NCI-H2196 (cell line): ENCODE results near the gene RPN2.

Experiments
- DNase-seq: peaks from one replicate; lab custom pipeline; 2025; ENCODE audit not compliant: unreplicated experiment; lab: John Stamatoyannopoulos, UW

Gene RPN2

DNA sequence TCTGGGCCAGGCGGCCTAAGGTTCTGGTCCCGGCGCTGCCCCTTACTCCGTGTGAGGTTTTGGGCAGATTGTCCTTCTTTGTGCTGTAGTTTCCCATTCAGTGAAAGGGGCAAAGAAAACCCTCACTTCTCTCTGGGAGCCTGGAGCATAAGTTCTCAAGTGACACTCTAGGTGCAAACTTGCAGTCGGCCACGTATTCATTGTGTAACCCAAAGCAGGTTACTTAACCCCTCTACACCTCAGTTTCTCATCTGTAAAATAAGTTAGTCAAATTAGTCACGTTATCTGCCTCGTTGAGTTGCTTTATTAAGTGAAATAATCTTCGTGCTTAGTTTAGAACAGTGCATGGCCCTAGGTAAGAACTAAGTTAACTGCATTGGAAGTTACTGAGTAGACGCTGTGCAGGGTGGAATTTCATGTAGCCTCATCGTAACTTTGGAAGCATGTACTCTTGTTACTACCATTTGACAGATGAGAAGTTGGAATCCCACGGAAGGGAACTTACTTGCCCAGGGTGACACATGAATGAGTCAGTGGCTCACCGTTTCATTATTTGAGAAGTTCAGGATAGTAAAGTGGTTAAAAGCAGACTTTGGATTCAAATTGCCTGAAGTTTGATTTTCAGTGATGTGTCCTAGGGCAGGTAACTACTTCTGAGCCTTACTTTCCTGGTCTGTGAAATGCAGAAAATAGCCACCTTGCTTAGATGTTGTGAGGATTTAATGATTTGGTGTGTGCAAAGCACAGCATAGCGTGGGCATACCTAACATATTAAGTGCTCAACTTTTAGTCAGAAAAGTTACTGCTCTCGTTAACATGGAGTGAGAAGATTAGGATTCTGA lies 774 bp downstream of the RPN2 start:
- DNase-seq, result no peak

DNA sequence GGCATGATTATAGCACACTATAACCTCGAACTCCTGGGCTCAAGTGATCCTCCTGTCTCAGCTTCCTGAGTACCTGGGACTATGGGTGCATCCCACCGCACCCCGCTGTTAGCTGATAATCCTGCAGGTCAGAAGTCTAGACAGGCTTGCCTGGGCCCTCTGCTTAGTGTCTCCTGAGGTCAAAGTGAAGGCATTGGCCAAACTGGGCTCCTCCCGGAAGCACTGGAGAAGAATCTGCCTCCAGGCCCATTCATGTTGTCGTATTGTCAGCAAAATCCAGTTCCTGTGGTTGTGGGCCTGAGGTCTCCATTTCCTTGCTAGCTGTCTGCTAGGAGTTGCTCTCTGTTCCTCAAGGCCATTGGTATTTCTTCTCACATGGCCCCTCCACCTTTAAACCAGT lies 6.6 kb downstream of the RPN2 start:
- no peak for DNase-seq

- no peak for DNase-seq
Measured at GRCh38 chr20:37188787-37189186, 9.7 kb downstream of the RPN2 start.

DNA sequence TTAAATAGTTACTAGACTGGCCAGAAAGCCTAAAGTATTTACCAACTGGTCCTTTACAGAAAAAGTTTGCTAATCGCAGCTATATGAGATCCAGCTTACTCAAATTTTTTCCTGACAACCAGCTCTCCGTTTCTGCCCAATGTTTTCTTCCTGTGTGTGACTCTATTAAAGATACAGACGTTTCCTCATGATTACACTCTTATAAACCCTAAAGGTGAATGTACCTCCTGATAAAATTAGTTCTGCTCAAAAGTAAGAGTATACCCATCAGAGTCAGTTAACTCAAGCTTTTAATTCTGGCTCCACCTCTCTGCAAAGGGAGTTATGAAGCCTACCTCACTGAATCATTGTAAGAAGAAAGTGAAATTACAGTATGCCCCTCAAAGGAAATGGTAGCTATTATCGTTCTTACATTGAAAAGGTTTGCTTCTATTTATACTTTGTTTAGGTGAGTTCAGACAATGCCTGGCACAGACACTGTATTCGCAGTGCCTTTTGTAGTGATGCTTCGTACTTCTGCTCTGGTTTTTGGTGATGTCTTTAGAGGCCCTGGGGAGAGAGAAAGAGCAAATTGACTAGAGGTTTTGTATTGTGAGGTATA lies 10.4 kb downstream of the RPN2 start:
- no peak for DNase-seq

DNA sequence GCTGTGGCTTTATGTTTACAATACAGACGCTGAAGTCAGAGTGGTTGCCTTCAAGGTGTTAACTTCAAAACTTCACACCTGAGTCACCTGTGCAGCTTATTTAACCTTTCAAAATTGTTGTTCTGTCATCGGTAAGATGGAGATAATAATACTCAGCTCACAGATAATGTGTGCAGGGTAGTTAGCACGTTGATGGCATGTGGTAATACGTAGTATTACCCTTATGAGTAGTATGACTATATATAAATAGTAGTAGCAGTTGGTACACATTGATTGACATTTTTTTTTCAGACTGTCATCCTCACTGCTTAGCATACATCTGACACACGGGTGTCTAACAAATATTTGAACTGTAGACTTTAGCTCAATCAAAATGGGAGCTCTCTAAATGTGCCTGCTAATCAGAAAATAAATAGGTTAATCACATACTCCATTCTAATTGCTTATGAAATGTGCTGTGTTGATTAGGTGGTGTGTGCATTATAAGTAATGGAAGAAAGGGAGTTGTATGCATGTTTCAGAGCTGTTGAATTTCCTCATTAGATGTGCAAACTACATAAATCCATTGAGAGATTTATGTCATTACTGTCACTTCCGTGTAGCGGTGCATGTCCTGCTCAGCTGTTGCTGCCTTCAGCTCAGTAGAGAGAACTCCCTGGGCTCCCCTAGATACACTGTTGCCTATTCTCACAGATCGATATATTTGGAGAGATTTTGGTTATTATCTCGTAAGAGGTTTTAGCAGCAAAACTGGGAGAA lies 11.4 kb downstream of the RPN2 start:
- no peak for DNase-seq

GRCh38 chr20:37192137-37192854 lies 13.2 kb downstream of the RPN2 start:
- peak; percentile 81 for DNase-seq

- no peak for DNase-seq
Measured at GRCh38 chr20:37193226-37193625, 14.1 kb downstream of the RPN2 start.

DNA sequence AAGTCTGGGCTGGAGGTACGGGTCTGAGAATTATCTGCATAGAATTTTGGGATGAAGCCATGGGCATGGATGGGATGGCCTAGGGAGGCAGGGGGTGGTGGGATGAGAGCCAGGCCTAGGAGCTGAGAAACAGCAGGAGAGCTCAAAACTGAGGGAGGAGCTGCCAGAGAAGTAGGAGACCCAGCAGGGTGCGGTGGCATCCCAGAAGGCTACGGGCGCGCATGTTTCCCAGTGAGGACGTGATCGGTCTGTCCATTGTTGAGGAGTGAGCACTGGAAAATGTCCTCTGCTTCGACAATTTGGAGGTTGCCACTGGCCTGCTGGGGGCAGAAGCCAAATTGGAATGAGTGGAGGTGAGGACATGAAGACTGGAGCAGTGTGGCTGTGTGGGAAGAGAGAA lies 14.7 kb downstream of the RPN2 start:
- DNase-seq, result no peak

DNA sequence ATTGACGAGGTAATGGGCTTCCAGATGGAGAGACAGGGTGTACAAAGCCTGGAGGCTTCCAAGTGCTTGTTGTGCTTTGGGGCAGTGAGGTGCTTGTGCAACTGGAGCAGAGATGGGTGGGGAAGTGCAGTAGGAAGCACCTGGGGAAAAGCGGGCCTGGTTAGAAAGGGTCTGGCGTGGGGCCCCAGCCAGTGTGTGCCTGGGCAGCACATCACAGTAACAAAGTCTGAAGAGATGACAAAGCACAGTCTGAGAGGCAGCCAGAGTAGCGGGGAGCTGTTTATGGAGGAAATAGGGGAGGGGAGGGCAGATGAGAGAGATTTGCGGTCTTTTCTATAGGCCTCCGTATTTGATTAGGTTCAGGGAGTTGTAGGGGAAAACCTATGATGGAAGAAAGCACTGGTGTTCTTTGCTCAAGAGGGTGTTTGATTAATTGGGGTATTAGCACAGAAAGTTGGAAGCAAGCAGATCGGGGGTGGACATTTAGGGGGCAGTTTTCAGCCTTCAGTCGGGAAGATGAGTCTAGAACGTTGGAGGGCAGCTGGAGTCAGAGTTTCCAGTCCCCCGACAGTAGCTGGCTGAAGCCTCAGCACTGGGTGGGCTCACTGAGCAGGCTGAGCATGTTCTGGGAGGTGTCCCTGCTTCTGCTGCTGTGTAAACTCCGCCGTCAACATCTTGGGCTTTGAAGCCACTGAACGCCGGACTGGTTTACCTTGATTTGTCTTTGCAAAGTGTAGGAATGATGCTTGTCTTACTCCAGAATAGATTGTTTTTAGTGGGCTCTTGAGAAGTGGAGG lies 15.7 kb downstream of the RPN2 start:
- DNase-seq, result no peak

DNA sequence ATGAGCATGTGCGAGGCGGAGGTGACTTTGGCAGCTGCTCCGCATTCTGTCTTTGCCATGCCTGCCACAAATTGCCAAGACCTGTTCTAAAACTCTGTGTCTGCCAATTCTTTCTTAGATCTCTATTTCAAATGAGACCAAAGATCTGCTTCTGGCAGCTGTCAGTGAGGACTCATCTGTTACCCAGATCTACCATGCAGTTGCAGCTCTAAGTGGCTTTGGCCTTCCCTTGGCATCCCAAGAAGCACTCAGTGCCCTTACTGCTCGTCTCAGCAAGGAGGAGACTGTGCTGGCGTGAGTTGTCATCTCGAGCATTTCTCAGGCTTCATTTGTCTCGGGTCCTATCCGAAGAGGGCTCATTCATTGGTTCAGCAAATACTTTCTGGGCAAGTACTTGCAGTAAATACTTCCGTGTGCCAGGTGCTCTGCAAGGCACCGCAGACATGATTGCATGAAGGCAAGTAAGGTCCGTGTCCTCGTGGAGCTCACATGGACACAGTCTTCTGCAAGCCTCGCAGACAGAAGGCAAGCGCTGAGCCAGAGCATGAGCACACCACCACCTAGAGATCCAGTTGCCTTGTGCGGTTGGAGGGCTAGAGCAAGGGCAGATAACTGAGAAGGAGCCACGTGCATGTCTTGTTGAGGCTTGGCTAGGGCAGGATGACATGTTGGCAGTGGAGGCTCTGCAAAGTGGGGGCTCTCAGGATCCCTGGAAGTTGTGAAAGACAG lies 20.0 kb downstream of the RPN2 start:
- no peak for DNase-seq

GRCh38 chr20:37200376-37200775 lies 21.2 kb downstream of the RPN2 start:
- DNase-seq, result no peak

DNA sequence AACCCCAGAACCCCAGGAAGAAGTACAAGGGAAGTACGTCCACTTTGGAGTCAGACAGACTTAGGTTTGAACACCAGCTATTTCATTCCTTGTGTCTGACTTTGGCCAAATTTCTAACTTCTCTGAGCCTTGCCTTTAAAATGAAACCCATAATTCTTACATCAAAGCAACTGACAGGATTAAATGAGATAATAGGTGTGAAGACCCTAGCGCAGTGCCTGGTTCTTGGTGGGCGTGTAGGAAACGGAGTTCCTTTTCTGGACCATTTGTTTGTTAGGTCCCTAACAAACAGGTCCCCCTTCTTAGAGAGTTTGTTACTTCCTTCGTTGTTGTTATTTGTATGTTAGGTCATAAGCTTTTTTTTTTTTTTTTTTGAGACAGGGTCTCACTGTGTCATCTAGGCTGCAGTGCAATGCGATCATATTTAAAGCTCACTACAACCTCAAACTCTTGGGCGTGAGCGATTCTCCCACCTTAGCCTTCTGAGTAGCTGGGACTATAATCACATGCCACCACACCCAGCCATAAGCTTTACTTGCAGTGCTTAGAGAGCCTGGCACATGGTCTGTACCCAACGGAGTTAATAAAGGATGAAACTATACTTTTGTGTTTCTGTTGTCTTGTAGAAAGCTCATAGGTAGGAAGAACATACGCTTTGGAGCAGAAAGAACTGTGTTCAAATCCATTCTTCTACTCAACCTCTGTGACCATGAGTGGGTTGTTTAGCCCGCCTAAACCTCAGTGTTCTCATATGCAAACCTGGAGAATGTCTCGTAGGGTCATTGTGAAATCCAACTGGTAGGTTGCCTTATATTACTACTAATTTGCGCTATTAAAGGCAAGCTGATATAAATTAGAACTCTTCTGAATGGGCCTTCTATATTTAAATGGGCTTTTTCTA lies 22.0 kb downstream of the RPN2 start:
- no peak for DNase-seq

DNA sequence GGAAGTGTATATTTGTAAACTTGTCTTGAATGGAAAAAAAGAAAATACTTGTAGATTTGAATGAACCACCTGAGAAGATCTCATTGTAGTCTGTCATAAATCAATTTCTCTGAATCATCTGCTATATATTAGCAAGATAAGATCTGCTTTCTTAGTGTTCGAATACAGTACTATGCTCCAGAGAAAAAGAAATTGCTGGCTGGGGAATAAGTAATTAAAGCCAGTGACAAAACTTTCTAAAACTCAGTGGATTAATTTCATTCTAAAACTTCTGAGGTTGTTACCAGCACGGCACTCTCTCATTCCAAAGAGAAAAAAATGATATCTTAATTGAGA lies 22.7 kb downstream of the RPN2 start:
- DNase-seq, result no peak

DNA sequence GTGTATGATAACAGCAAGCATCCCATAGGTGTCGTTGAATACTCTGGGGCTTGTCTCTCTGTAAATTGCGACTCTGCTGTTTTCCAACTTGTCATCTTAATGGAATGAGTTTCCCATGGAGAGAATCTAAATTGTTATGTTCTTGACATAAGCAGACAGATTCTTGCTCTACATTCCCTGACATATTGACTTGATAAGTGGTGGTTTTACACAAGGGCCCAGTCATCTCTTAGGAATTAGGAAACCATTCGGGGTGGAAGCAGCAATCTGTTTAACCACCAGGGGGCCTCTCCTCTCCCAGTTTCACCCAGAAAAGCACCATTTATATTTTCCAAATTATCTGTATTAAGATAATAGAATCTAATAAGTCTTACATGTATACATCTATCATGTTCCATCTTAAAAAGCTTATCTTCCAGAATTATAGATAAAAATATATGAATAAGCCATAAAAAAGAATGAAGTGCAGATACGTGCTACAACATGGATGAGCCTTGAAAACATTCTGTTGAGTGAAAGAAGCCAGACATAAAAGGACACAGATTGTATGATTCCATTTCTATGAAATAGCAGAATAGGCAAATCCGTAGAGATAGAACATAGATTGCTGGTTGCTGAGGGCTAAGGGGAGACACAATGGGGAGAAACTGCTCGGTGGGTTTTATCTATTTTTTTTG lies 23.3 kb downstream of the RPN2 start:
- DNase-seq, result peak; percentile 45

GRCh38 chr20:37204056-37204455 lies 24.9 kb downstream of the RPN2 start:
- DNase-seq, result no peak

DNA sequence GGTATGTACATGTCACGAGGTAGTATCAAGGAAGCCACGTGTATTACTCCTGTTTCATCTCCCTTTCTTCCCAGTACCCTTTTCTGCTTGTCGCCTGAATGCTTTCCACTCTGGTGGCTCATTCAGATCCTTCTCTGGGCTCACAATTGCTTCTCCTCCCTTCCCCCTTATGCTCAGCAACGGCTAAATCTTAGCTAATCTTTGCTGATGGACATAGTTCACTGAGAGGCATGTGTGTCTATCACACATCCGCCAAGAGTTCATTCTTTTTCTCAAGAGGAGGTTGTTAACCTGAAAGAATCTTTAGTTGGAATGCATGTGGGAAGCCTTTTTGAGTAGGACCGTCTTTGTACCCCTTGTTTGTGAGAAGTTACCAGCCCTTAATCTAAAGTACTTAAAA lies 26.0 kb downstream of the RPN2 start:
- DNase-seq, result no peak

GRCh38 chr20:37205794-37206193 lies 26.7 kb downstream of the RPN2 start:
- no peak for DNase-seq

DNA sequence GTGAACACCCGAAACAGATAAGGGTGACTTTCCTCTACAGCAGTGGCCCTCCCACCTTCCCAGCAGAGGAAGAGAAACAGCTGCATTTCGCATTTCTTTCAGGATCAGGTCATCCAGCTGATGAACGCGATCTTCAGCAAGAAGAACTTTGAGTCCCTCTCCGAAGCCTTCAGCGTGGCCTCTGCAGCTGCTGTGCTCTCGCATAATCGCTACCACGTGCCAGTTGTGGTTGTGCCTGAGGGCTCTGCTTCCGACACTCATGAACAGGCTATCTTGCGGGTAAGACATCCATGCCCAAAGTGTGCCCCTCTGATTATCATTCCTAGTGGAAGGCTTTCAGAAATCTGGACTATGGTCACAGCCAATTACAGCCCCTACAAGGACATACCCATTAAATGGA lies 28.0 kb downstream of the RPN2 start:
- no peak for DNase-seq

DNA sequence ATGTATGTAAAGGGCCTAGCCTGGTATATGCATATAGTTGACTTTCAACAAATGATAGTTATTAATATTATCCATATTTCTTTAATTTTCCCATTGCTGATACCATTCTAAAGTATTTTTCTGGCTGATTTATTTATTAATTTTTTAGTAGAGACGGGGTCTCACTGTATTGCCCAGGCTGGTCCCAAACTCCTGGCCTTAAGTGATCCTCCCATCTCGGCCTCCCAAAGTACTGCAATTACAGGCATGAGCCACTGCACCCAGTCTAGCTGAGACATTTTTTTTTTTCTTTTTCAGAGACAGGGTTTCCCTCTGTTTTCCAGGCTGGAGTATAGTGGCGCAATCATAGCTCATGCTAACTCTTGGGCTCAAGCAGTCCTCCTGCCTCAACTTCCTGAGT lies 30.1 kb downstream of the RPN2 start:
- no peak for DNase-seq
